ENCODE data around the gene IGF2.

Gene IGF2

DNA sequence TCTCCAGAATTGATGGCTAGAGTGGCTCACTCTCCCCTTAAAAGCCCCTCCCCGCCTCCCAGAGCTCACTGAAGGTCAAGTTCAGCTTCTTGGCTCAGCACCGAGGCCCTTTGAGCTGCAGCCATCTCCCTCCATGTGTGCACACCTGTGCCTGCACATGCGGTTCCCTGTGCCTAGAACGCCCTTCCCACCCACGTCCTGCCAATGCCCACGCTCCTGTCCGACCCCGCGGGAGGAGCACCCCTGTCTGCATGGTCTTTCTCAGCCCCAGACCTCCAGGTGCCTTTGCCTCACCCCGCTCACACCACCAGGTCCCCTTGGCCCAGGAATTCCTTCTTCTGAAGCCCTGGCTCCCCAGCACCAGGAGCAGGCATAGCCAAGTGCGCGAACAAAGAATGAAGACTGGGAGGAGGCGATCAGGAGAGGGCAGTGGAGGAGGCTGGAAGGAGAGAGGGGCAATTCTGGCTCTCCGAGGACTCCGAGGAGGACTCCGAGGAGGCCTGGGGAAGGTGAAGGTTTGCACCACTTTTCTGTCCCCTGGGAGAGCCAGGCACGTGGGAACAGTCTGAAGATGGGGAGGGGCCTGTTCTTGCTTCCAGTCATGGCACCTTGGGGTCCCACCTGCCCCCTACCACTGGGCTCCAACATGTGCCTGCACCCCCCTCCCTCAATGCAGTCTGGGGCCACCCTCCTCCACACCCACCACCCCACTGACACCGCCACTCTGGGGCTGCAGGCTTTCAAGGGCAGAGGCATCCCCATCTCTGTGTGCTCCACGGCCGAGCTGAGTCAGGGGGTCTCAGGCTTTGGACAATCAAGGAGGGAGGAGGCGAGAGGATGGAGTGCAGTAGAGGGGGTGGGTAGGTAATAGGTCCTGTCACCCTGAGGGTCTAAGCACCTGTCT lies 17.7 kb downstream of the IGF2 start:
- H3K36me3 ChIP-seq (ENCODE audit: insufficient read depth, low read length): no peaks in the 10 kb centered on the region
- H3K4me1 ChIP-seq (ENCODE audit: insufficient read depth, low read length): no peaks in the 10 kb centered on the region
- no peak overlapping the region for H3K9ac ChIP-seq (ENCODE audit: low read depth, low read length)
- H3K9me3 ChIP-seq (ENCODE audit: control insufficient read depth, insufficient read depth, low read length): peaks cover 2% of the 10 kb centered on the region; the same call in 1 of the 2 replicates

DNA sequence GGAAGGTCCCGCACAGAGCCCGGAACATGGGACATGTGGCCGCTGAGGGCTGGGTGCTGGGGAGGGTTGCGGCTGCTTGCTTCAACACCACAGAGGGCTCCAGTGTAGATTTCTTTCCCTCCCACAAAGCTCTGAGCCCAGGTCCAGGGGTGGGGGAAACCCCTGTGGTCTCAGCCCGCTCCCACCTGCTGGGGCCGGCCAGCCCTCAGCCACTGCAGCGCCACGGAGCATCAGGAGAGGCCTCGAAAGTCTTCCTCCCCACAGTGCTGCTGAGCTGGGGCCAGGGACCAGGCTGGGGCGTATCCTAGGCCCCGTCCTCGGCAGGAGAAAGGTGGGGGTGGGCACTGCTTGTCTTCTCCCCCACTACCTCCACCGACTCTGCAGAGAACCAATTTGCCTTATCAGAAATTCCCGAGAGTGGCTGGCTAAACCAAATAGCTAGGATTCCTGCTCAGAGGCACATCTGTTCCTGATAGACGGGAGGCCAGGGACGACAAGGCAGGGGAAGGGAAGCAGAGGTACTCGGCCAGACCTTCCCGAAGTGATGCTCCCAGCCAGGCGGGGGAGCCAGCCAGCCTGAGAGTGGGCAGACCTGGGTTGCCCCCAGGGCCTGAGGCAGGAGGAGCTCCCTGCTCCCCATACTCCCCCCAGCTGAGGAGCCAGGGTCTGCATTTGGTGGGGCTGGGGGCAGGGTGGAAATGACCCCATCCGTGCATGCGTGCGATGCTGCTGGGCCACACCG lies 18.7 kb downstream of the IGF2 start:
- Histone ChIP-seq H3K9me3 (ENCODE audit: control insufficient read depth, insufficient read depth, low read length) (peaks cover 4% of the 10 kb centered on the region; the same call in 1 of the 2 replicates), H3K36me3 (ENCODE audit: insufficient read depth, low read length) (no peaks in the 10 kb centered on the region), H3K9ac (ENCODE audit: low read depth, low read length) (no peak overlapping the region), H3K4me1 (ENCODE audit: insufficient read depth, low read length) (no peaks in the 10 kb centered on the region)

DNA sequence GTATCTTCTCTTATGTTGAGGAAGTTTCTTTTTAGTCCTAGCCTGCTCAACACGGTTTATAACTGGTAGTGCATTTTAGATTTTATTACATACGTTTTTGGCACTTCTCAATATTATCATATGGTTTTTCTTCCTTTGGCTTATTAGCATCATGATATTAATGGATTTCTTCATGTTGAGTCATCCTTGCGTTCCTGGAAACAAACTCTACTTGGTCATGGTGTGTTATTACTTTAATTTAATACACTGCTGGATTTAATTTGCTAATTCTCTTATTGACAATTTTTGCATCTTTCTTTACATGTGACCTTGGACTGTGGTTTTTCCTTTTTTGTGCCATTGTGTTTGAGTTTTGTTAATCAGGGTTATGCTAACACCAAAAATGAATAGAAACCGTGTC lies 20.5 kb downstream of the IGF2 start:
- peaks cover 4% of the 10 kb centered on the region; the same call in 1 of the 2 replicates for H3K9me3 ChIP-seq (ENCODE audit: control insufficient read depth, insufficient read depth, low read length)

DNA sequence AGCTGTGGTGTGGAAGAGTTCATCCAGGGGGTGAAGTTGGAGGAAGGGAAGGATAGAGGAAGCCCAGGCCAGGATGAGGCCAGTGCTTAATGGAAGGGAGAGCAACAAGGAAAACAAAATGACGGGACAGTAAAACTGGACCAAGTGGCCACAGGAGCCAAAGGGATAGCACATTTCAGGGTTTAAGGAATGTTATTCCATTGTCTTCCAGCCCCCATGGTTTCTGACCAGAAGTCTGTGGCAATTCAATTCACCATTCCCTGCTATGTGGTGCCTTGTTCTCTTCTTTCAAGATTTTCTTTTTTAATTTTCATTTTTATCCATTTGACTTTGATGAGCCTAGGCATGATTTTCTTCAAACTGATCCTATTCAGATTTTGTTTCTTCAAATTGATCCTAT lies 22.5 kb downstream of the IGF2 start:
- Histone ChIP-seq H3K9me3 (ENCODE audit: control insufficient read depth, insufficient read depth, low read length) (peaks cover 4% of the 10 kb centered on the region; the same call in 1 of the 2 replicates), H3K4me1 (ENCODE audit: insufficient read depth, low read length) (no peaks in the 10 kb centered on the region), H3K36me3 (ENCODE audit: insufficient read depth, low read length) (no peaks in the 10 kb centered on the region), H3K9ac (ENCODE audit: low read depth, low read length) (no peak overlapping the region)

More for the DNA sequence above, 20.5 kb downstream of the IGF2 start:
- Histone ChIP-seq H3K9ac (ENCODE audit: low read depth, low read length) (no peak overlapping the region), H3K4me1 (ENCODE audit: insufficient read depth, low read length) (no peaks in the 10 kb centered on the region), H3K36me3 (ENCODE audit: insufficient read depth, low read length) (no peaks in the 10 kb centered on the region)

DNA sequence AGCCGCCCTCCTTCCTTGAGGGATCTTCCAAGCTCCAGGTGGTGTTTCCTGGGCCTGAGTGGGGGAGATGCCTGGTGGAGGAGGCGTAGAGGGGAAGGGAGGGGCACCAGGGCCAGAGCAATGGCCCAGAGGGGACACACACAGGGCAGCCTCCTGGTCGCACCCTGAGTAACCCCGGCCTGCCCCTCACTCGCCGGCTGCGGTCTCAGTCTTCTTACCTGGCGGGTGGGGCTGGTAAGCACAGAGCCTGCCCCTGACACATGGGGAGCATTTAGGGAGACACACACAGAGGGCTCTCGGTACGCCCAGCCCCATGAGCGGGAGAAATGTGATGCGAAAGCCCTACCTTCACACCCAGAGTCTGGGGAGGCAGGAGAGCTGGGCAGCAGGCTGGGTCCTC lies 23.9 kb downstream of the IGF2 start:
- Histone ChIP-seq H3K9me3 (ENCODE audit: control insufficient read depth, insufficient read depth, low read length) (peaks cover 4% of the 10 kb centered on the region; the same call in 1 of the 2 replicates), H3K36me3 (ENCODE audit: insufficient read depth, low read length) (no peaks in the 10 kb centered on the region), H3K9ac (ENCODE audit: low read depth, low read length) (no peak overlapping the region)

DNA sequence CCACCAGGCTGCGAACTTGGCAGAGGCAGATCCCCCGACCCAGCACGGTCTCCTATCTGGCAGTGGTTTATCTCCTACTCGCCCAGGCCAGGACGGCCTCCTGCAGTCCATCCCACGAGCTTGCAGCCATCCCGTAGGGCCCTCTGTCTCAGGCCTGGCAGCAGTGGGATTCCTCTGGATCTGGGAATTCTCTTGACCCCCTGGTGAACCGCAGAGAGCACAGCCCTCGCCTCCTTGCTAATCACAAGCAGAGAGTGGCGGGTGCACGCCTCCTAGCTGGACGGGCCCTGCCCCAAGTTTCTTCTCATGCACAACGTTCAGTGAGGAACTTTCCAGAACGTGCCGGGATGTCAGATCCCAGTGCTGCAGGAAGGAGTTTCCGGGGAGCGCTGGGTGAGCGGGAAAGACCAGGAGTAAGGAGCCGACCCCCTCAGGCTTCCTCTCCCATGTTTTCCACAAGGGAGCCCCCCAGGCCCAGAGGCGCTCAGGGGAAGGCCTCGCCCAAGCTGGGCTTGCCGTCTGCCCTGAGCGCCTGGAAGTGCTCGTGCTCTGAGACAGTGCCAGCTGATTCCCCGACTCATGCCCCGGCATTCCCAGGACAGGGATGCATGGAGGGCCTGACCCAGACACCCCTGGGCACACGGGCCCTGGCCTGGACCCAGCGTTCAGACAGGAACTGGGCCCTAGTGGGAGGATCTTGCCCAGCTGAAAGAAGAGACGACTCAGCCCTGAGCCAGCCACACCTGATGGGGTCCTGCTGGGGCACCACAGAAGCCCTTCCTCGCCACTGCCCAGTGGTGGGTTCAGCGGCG lies 24.6 kb downstream of the IGF2 start:
- Histone ChIP-seq H3K9me3 (ENCODE audit: control insufficient read depth, insufficient read depth, low read length) (peaks cover 4% of the 10 kb centered on the region; the same call in 1 of the 2 replicates), H3K36me3 (ENCODE audit: insufficient read depth, low read length) (no peaks in the 10 kb centered on the region), H3K4me1 (ENCODE audit: insufficient read depth, low read length) (no peaks in the 10 kb centered on the region), H3K9ac (ENCODE audit: low read depth, low read length) (no peak overlapping the region)

More for the DNA sequence above, 23.9 kb downstream of the IGF2 start:
- H3K4me1 ChIP-seq (ENCODE audit: insufficient read depth, low read length): no peaks in the 10 kb centered on the region

DNA sequence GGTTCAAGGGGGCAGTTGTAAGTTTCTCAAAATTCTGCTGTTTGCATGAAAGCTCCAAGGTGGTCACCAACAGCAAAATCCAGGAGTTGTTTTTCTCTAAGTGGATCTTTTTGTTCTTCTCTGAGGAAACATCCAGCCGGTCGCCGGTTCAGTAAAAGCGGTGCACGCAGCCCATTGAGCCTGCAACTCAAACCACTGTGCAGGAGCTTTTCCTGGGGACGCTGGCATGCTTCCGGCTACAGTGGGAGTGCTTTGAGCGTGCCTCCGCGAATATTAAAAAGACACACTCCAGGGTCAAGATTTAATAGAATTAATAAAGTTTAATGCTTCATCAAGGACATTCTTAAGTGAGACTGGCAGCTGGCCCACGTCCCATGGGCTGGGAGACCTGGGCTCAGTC lies 25.4 kb downstream of the IGF2 start:
- no peaks in the 10 kb centered on the region for H3K36me3 ChIP-seq (ENCODE audit: insufficient read depth, low read length)
- peaks cover 4% of the 10 kb centered on the region; the same call in 1 of the 2 replicates for H3K9me3 ChIP-seq (ENCODE audit: control insufficient read depth, insufficient read depth, low read length)
- no peaks in the 10 kb centered on the region for H3K4me1 ChIP-seq (ENCODE audit: insufficient read depth, low read length)
- H3K9ac ChIP-seq (ENCODE audit: low read depth, low read length): no peak overlapping the region

DNA sequence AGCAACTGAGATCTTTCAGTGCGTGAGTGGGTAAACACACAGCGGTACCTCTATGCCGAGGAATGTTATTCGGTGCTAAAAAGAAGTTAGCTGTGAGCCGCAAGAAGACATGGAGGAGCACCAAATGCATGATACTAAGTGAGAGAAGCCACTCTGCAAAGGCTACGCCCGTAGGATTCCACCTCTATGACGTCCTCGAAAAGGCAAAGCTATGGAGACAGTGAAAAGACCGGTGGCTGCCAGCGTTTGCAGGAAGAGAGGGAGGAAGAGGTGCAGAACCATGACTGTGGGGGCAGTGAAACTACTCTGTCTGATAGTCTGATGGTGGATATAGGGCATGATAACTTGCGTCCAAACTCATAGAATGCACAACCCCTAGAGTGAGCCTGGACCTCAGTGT lies 28.7 kb downstream of the IGF2 start:
- H3K9ac ChIP-seq (ENCODE audit: low read depth, low read length): no peak overlapping the region
- no peaks in the 10 kb centered on the region for H3K4me1 ChIP-seq (ENCODE audit: insufficient read depth, low read length)
- no peaks in the 10 kb centered on the region for H3K36me3 ChIP-seq (ENCODE audit: insufficient read depth, low read length)
- no peaks in the 10 kb centered on the region for H3K9me3 ChIP-seq (ENCODE audit: control insufficient read depth, insufficient read depth, low read length)

DNA sequence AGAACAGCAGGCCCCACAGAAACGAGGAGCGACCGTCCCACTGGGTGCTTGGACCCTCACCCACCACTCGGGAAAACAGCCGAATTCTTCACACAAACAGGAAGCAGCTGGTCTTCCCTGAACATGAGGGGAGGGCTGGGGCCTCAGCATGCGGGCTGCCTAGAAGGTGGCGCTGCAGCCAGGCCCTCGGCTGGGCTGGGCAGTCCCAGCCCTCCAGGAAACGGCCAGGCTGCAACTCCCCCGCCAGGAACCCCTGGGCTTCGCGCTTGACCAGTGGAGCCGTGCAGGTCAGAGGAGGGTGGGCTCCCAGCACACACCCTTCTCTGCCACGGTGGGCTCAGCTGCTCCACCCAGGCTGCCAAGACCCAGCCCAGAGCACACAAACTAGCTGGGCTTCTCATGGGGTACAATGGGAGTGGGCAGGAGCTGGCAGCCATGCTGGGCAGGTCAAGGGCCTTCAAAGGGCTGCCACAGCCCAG lies 29.6 kb downstream of the IGF2 start:
- Histone ChIP-seq H3K9ac (ENCODE audit: low read depth, low read length) (no peak overlapping the region), H3K36me3 (ENCODE audit: insufficient read depth, low read length) (no peaks in the 10 kb centered on the region), H3K9me3 (ENCODE audit: control insufficient read depth, insufficient read depth, low read length) (no peaks in the 10 kb centered on the region), H3K4me1 (ENCODE audit: insufficient read depth, low read length) (no peaks in the 10 kb centered on the region)

DNA sequence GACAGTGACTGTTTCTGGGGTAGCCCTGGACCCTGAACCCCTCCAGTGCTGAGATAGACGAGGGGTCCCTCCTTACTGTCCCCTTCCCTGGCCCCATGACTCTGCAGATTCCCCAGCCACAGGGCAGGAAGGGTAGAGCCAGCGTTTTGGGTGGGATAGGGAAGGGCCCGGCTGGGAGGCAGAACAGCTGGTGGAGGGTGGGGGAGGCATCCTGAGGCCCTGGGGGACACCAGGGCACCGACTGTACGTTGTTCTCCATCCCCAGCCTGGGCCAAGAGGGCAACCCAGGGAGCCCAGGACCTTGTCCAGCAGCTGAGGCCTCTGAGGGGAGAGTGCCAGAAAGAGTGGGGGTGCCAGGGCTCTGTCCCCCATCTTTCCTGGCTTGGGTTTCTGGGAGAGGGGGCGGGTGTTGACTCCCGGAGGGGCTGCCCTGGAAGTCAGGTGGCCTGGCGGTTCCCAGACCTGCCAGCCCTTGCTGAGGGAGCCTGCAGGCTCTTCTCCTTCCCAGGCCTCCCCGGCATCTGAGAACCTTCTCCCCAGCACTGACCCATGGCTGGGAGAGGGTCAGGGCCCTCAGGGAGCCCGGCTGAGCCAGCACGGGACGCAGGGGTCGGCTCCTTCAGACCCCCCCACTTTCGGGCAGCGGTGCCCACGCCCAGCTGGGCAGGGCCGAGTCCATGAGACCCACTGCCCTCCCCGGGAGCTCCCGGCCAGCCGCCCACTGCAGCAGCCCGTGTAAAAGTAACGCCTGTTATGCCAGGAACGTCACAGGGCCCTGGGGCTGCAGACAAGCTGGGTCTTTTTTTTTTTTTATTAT lies 30.3 kb downstream of the IGF2 start:
- Histone ChIP-seq H3K36me3 (ENCODE audit: insufficient read depth, low read length) (no peaks in the 10 kb centered on the region), H3K9ac (ENCODE audit: low read depth, low read length) (no peak overlapping the region), H3K9me3 (ENCODE audit: control insufficient read depth, insufficient read depth, low read length) (no peaks in the 10 kb centered on the region), H3K4me1 (ENCODE audit: insufficient read depth, low read length) (no peaks in the 10 kb centered on the region)

DNA sequence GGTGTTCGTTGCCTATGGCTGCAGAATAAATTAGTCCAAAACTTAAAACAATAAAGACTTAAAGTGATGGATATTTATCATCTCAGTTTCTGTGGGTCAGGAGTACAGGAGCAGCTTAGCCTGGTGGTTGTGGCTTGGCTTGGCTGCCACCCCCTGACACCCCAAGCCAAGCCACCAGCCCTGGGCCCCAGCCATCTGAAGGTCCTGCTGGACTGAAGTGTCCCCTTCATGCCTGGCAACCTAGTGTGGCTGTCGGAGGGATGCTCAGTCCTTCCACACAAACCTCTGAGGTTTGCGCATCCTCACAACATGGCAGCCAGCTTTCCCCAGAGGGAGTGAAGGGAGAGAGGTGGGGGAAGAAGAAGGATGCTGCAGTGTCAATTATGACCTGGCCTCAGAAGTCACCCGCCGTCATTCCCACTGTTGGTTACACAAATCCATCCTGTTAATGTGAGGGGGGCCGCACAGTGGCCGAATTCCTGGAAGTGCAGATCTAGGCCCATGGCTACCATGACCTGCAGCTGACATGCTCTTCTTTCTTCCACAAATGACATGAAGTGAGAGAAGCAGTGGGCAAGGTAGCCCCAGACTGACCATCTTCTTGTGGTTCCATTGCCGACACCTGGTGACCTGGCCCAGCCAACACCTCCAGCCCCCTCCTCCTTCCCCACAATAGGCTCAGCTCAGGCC lies 31.1 kb downstream of the IGF2 start:
- Histone ChIP-seq H3K9ac (ENCODE audit: low read depth, low read length) (no peak overlapping the region), H3K9me3 (ENCODE audit: control insufficient read depth, insufficient read depth, low read length) (no peaks in the 10 kb centered on the region), H3K36me3 (ENCODE audit: insufficient read depth, low read length) (no peaks in the 10 kb centered on the region), H3K4me1 (ENCODE audit: insufficient read depth, low read length) (no peaks in the 10 kb centered on the region)

DNA sequence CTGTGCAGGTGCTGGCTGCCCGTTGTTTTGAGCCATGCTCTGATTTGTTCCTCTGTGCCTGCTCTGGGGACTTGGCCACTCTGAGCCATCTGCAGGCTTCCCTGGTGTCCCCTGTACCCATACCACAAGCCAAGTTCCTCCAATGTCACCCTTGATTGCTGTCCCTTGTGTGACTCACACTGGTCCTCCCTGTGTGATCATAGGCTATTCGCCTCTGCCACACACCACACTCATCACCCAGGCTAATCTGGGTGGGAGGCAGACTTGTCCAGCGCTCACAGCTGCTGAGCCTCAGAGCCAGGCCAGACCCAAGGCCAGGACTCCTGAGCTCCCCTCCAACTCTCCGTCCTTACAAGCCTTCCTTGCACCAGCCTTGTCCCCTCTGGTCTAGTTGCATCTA lies 31.7 kb downstream of the IGF2 start:
- Histone ChIP-seq H3K4me1 (ENCODE audit: insufficient read depth, low read length) (no peaks in the 10 kb centered on the region), H3K36me3 (ENCODE audit: insufficient read depth, low read length) (no peaks in the 10 kb centered on the region), H3K9ac (ENCODE audit: low read depth, low read length) (no peak overlapping the region), H3K9me3 (ENCODE audit: control insufficient read depth, insufficient read depth, low read length) (no peaks in the 10 kb centered on the region)

DNA sequence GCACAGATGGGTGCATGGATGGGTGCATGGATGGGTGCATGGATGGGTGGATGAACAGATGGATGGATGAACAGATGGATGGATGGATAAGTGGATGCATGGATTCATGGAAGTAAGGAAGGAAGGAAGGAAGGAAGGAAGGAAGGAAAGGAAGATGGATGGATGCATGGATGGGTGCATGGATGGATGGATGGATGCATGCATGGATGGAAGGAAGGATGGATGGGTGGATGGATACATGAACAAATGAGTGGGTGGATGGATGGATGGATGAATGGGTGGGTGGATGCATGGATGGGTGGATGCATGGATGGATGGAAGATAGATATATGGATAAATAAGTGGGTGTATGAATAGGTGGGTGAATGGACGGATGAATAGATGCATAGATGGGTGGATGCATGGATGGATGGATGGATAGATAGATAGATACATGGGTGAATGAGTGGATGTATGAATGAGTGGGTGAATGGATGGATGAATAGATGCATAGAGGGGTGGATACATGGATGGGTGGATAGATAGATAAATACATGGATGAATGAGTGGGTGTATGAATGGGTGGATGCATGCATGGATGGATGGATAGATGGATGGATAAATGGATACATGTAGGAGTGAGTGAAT lies 32.5 kb downstream of the IGF2 start:
- no peaks in the 10 kb centered on the region for H3K9me3 ChIP-seq (ENCODE audit: control insufficient read depth, insufficient read depth, low read length)
- no peaks in the 10 kb centered on the region for H3K4me1 ChIP-seq (ENCODE audit: insufficient read depth, low read length)
- no peaks in the 10 kb centered on the region for H3K36me3 ChIP-seq (ENCODE audit: insufficient read depth, low read length)
- H3K9ac ChIP-seq (ENCODE audit: low read depth, low read length): no peak overlapping the region
